HUES6 (cell line): ENCODE data around the gene NCR1.
"Not testable (repeated sequence)": the region's sequence is repeated elsewhere in the genome, so short reads cannot be mapped to it uniquely, and the experiment has no call there.

Source experiments
- H3K27ac ChIP-seq: 2 replicates; pipeline ENCODE4 v1.7.0; 2013; ENCODE audit warnings: low read depth, mild to moderate bottlenecking, low read length, inconsistent platforms
- H3K27me3 ChIP-seq: 2 replicates; pipeline ENCODE4 v1.6.1; 2013; ENCODE audit warnings: low read length; ENCODE audit not compliant: control insufficient read depth, insufficient read depth
- H3K36me3 ChIP-seq: 2 replicates; pipeline ENCODE4 v1.6.1; 2013; ENCODE audit warnings: low read length; ENCODE audit not compliant: control insufficient read depth, insufficient read depth
- H3K4me1 ChIP-seq: 2 replicates; pipeline ENCODE4 v1.6.1; 2013; ENCODE audit warnings: low read length; ENCODE audit not compliant: control insufficient read depth, insufficient read depth
- H3K4me3 ChIP-seq: 2 replicates; pipeline ENCODE4 v1.5.1; 2013; ENCODE audit warnings: low read depth, low read length
- H3K9ac ChIP-seq: one replicate; pipeline ENCODE4 v1.6.1; 2013; ENCODE audit warnings: mild to moderate bottlenecking, low read length
- H3K9me3 ChIP-seq: 2 replicates; pipeline ENCODE4 v1.6.1; 2013; ENCODE audit warnings: low read depth, low read length; ENCODE audit not compliant: control insufficient read depth, insufficient read depth

The NCR1 gene

GRCh38 chr19:54906819-54907218 lies 871 bp downstream of the NCR1 start:
- Histone ChIP-seq H3K27ac (no peak overlapping the region), H3K4me1 (peaks cover 17% of the 10 kb centered on the region), H3K9me3 (no peaks in the 10 kb centered on the region; the same call in 1 of the 2 replicates), H3K27me3 (no peaks in the 10 kb centered on the region), H3K9ac (no peak overlapping the region), H3K36me3 (peaks cover 3% of the 10 kb centered on the region; the same call in 1 of the 2 replicates), H3K4me3 (no peak overlapping the region)

- H3K36me3 ChIP-seq, H3K4me3 ChIP-seq, H3K27me3 ChIP-seq, H3K9ac ChIP-seq, H3K27ac ChIP-seq, H3K9me3 ChIP-seq: not testable (repeated sequence)
- peaks cover 17% of the 10 kb centered on the region for H3K4me1 ChIP-seq
These were observed 2.0 kb downstream of the NCR1 start for GRCh38 chr19:54907899-54908298.

- H3K9me3 ChIP-seq = no peaks in the 10 kb centered on the region
- H3K4me1 ChIP-seq = no peaks in the 10 kb centered on the region
- no peak overlapping the region for H3K27ac ChIP-seq
- H3K9ac ChIP-seq = no peak overlapping the region
- H3K27me3 ChIP-seq = no peaks in the 10 kb centered on the region; the same call in 1 of the 2 replicates
- H3K36me3 ChIP-seq = no peaks in the 10 kb centered on the region
- no peak overlapping the region for H3K4me3 ChIP-seq
These were observed 10.9 kb downstream of the NCR1 start for GRCh38 chr19:54916822-54917221.

DNA sequence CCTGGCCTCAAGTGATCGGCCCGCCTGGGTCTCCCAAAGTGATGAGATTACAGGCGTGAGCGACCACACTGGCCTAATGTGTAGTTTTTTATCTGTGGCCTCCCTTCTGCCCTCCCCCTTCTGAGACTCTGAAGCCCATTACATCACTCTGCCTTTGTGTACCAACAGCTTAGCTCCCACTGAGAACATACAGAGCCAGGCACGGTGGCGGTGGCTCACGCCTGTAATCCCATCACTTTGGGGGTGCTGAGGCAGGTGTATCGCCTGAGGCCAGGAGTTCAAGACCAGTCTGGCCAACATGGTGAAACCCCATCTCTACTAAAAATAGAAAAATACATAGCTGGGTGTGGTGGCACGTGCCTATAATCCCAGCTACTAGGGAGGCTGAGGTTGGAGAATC lies 12.6 kb downstream of the NCR1 start:
- Histone ChIP-seq H3K27me3 (no peaks in the 10 kb centered on the region; the same call in 1 of the 2 replicates), H3K9ac (no peak overlapping the region), H3K4me3 (no peak overlapping the region), H3K36me3 (no peaks in the 10 kb centered on the region), H3K4me1 (no peaks in the 10 kb centered on the region), H3K9me3 (no peaks in the 10 kb centered on the region), H3K27ac (no peak overlapping the region)

DNA sequence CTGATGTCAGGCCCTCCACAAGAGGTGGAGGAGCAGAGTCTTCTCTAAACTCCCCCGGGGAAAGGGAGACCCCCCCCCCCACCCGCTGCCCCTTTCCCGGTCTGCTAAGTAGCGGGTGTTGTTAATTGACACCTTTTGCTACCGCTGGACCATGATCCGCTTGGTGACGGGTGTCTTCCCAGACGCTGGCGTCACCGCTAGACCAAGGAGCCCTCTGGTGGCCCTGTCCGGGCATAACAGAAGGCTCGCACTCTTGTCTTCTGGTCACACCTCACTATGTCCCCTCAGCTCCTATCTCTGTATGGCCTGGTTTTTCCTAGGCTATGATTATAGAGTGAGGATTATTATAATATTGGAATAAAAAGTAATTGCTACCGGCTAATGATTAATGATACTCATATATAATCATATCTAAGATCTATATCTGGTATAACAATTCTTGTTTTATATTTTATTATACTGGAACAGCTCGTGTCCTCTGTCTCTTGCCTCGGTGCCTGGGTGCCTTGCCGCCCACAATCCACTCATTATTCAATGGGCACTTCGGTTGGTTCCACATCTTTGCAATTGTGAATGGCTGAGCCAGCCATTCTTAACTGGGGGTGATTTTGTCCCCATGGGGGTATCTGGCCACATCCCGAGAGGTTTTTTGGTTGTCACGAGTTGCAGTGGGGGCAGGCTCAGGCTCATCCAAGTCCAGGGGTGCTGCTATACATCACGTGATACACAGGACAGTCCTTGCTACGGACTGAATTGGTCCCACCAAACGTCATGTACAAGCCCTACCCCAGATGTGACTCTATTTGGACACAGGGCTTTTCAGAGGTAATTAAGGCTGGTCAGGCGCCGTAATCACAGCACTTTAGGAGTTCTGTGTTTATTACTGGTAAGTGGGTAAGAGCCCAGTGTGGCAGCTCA lies 14.0 kb downstream of the NCR1 start:
- not testable (repeated sequence) for H3K4me3 ChIP-seq, H3K4me1 ChIP-seq, H3K9ac ChIP-seq, H3K36me3 ChIP-seq, H3K27ac ChIP-seq, H3K27me3 ChIP-seq, H3K9me3 ChIP-seq

DNA sequence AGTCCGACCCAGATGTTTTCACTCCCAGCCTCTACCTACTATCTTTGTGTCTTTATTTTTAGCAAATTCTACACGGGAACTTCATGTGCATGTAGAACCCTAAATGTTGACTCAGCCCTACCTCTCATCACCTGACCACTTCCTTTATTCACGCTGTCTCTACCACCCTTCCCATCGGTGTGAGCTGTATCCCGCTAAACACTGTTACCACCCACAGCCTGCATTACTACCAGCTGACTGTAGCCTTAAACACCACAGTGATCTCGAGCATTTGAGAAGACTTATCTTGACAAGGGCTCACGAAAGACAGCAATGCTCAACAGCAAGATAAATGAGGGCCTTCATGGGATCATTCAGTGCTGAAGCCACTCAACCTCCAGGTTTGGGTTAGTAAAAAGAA lies 15.1 kb downstream of the NCR1 start:
- H3K9ac ChIP-seq = no peak overlapping the region
- H3K27ac ChIP-seq = no peak overlapping the region
- no peaks in the 10 kb centered on the region; the same call in 1 of the 2 replicates for H3K9me3 ChIP-seq
- H3K4me1 ChIP-seq = no peaks in the 10 kb centered on the region
- H3K27me3 ChIP-seq = no peaks in the 10 kb centered on the region
- H3K4me3 ChIP-seq = no peak overlapping the region
- no peaks in the 10 kb centered on the region for H3K36me3 ChIP-seq

GRCh38 chr19:54923276-54923675 lies 17.3 kb downstream of the NCR1 start:
- H3K9me3 ChIP-seq = peaks cover 9% of the 10 kb centered on the region

GRCh38 chr19:54928299-54928698 lies 22.4 kb downstream of the NCR1 start:
- Histone ChIP-seq H3K27me3 (no peaks in the 10 kb centered on the region), H3K4me3 (no peak overlapping the region), H3K9ac (no peak overlapping the region), H3K27ac (no peak overlapping the region), H3K36me3 (no peaks in the 10 kb centered on the region), H3K4me1 (no peaks in the 10 kb centered on the region), H3K9me3 (peaks cover 21% of the 10 kb centered on the region)

More at GRCh38 chr19:54923276-54923675, 17.3 kb downstream of the NCR1 start:
- Histone ChIP-seq H3K9ac (no peak overlapping the region), H3K27ac (no peak overlapping the region), H3K4me1 (no peaks in the 10 kb centered on the region), H3K4me3 (no peak overlapping the region), H3K27me3 (no peaks in the 10 kb centered on the region), H3K36me3 (no peaks in the 10 kb centered on the region)

DNA sequence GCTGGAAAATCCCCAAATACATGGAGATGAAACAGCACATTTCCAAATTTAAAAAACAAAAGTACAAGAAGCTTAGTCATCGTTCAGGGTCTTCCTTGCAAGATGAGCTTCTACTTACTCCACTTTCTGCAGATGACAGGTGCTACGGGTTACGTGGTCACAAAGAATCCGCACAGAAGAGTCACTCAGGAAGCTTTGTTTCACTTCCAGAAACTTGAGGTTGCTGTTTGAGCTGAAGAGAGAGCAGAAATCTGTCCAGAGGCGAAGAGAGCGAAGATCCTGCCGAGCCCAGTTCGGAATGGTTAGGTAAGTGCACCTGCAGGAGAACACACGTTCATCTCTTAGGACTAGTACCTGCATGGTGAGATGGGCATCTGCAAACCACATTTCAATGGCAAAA lies 32.0 kb downstream of the NCR1 start:
- no peak overlapping the region for H3K4me3 ChIP-seq
- H3K9me3 ChIP-seq = no peaks in the 10 kb centered on the region
- H3K27ac ChIP-seq = no peak overlapping the region
- H3K9ac ChIP-seq = no peak overlapping the region
- H3K4me1 ChIP-seq = peaks cover 3% of the 10 kb centered on the region; the same call in 1 of the 2 replicates
- no peaks in the 10 kb centered on the region for H3K36me3 ChIP-seq
- no peaks in the 10 kb centered on the region for H3K27me3 ChIP-seq

DNA sequence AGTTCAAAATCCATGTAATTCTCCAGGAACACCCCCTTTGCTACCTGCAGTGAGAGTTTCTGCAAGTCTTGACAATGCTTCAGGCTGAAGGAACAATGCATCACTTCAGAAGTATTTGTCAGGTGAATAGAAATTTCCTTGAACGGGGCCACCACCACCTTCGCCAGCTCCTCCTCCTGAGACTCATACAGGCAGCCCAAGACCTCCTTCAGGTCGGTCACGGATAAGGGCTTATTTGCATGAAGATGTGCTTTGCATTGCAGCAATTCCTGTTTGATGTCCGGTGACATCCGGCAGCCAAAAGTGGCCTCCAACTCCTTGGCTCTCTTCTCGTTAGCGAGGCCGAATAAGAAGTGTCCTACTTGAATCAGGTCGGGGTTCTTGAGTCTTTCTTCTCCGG lies 33.0 kb downstream of the NCR1 start:
- Histone ChIP-seq H3K4me1 (peaks cover 3% of the 10 kb centered on the region; the same call in 1 of the 2 replicates), H3K9me3 (no peaks in the 10 kb centered on the region), H3K9ac (no peak overlapping the region), H3K36me3 (no peaks in the 10 kb centered on the region), H3K27me3 (no peaks in the 10 kb centered on the region), H3K27ac (no peak overlapping the region), H3K4me3 (no peak overlapping the region)

GRCh38 chr19:54939538-54939937 lies 33.6 kb downstream of the NCR1 start:
- not testable (repeated sequence) for H3K4me1 ChIP-seq, H3K4me3 ChIP-seq, H3K27ac ChIP-seq, H3K9ac ChIP-seq, H3K9me3 ChIP-seq, H3K27me3 ChIP-seq, H3K36me3 ChIP-seq
